GM10248 (cell line): ENCODE results near the gene CD300LG.
"Not testable (repeated sequence)": the region's sequence is repeated elsewhere in the genome, so short reads cannot be mapped to it uniquely, and the experiment has no call there.

Experiments used
- CTCF ChIA-PET: fragments of 300-600 bp; sonication (Branson Sonifier 250); formaldehyde crosslinking; extraction: SDS; loops from one replicate; lab custom pipeline; 2021; ENCODE audit warnings: antibody characterized with exemption; lab: Yijun Ruan, JAX
- POLR2A ChIA-PET: fragments of 350-650 bp; sonication (Branson Sonifier 250); formaldehyde crosslinking; extraction: SDS; loops from one replicate; lab custom pipeline; 2020; ENCODE audit warnings: antibody characterized with exemption; lab: Yijun Ruan, JAX
- DNase-seq: peaks from one replicate; pipeline ENCODE4 v3.0.0; 2012; ENCODE audit errors: extremely low spot score
- TF ChIP-seq, protein P1 (sequence below): IDR thresholded peaks from 2 replicates; pipeline ENCODE4 v1.5.1; 2012; ENCODE audit warnings: mild to moderate bottlenecking, low read depth; ENCODE audit errors: extremely low read depth, missing control alignments, control extremely low read depth

Gene CD300LG

GRCh38 chr17:43882761-43883415 lies 35.9 kb downstream of the CD300LG start:
- TF ChIP-seq, protein P1, sequence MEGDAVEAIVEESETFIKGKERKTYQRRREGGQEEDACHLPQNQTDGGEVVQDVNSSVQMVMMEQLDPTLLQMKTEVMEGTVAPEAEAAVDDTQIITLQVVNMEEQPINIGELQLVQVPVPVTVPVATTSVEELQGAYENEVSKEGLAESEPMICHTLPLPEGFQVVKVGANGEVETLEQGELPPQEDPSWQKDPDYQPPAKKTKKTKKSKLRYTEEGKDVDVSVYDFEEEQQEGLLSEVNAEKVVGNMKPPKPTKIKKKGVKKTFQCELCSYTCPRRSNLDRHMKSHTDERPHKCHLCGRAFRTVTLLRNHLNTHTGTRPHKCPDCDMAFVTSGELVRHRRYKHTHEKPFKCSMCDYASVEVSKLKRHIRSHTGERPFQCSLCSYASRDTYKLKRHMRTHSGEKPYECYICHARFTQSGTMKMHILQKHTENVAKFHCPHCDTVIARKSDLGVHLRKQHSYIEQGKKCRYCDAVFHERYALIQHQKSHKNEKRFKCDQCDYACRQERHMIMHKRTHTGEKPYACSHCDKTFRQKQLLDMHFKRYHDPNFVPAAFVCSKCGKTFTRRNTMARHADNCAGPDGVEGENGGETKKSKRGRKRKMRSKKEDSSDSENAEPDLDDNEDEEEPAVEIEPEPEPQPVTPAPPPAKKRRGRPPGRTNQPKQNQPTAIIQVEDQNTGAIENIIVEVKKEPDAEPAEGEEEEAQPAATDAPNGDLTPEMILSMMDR: no peak
- ChIA-PET CTCF (interaction anchor here (0.8 kb wide), 1 partner anchor 61 kb away, joined by 3 read pairs; no protein-coding TSS in a partner anchor), POLR2A (no interaction called here)

DNA sequence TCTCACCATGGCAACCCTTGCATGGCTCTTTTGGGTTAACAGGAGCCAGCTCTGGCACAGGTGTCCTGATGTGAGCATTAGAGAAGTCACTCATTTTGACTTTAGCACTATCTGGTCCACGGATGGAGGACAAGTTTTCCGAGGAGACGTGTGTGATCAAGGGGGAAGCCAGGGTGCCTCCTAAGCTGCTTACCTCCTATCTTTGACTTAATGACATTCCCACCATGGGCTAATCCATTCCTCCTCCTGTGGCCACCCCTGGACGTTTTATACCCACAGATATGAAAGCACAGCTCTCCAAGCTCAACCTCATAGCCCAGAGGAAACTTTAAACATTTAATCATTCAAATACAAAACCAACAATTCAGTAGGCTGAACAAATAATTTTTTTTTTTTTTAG lies 41.6 kb downstream of the CD300LG start:
- DNase-seq: no peak
- TF ChIP-seq, protein P1: no peak
- ChIA-PET CTCF (interaction anchor here (1.1 to 2.2 kb wide), 4 partner anchors 9 to 22 kb away, joined by 3 to 19 read pairs (median 5); no protein-coding TSS in a partner anchor), POLR2A (no interaction called here)

More at GRCh38 chr17:43882761-43883415, 35.9 kb downstream of the CD300LG start:
- DNase-seq: no peak

DNA sequence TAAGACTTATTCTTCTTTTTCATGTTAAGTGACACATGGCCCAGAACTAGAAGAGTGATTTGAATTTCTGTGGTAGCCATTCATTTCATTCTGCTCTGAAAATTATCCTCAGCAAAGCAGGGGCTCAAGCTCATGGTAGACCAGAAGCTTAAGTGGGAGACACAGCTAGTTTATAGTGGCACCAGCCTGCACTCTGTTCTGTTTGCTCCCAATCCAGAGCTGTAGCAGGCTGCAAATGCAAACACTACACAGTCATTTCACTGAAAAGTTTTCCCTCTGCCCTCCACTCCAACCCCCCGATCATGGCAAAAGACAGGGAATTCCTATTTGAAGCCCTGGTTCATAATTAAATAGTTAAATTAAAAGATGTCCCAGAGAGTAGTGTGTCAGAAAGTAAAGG lies 43.3 kb downstream of the CD300LG start:
- no peak for DNase-seq
- CTCF ChIA-PET: interaction anchor here (1.3 to 4.6 kb wide), 3 partner anchors 11 to 73 kb away, joined by 3 to 38 read pairs (median 17); no protein-coding TSS in a partner anchor
- TF ChIP-seq, protein P1: no peak
- POLR2A ChIA-PET: no interaction called here

DNA sequence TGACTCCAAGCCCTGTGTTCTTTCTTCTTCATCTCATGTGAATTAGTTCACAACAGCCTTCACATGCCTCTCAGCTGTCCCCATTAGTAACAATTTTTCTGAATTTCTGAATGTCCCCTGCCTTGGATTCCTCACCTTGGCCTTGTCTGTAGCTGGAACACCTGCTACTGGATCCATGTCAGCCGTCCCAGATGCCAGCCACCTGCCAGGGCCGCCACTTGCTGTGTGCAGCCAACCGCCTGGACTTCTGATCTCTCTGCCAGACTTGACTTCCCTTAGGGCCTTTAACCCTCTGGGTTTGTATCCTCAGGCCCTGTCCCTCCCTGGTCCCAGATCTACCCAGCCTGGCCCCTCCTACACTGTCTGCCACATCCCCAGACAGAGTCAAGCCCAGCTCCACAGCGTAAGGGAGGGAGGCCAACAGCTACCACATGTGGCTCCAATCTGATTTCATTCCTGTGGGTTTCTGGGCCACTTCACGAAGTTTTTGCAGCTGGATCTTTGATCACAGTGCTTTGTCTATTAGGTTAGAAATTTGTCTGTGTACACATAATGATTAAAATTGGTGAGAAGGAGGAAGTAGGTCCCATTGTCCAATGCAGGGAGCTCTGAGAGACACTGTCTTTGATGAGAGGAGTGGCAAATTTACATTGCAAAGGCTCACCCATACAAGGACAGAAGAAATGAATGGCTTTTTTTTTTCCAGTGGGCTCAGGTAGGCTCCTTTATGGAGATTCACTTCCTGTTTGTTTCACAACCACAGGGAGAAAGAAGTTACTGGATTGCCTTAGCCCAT lies 45.1 kb downstream of the CD300LG start:
- DNase-seq: no peak
- POLR2A ChIA-PET: no interaction called here
- TF ChIP-seq, protein P1: no peak
- CTCF ChIA-PET: interaction anchor here (0.9 to 4.6 kb wide), 3 partner anchors 13 to 19 kb away, joined by 3 to 38 read pairs (median 17); no protein-coding TSS in a partner anchor

DNA sequence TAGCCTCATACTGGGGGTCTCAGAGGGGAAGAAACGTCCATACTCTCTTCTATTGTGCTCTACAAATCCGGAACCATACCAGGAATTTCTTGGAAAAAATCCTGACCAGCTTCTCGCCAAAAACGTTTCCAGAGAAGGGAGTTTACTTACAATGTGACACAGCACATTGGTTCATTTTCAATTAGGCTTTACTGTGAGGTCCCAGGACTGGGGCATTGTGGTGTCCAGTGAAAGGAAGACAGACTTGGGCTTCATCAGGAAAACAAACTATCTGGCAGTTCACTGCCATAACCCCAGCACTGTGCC lies 45.6 kb downstream of the CD300LG start:
- ChIA-PET POLR2A (no interaction called here), CTCF (interaction anchor here (3.7 to 4.6 kb wide), 2 partner anchors 14 to 17 kb away, joined by 17 to 38 read pairs; no protein-coding TSS in a partner anchor)
- no peak for DNase-seq
- TF ChIP-seq, protein P1: no peak

DNA sequence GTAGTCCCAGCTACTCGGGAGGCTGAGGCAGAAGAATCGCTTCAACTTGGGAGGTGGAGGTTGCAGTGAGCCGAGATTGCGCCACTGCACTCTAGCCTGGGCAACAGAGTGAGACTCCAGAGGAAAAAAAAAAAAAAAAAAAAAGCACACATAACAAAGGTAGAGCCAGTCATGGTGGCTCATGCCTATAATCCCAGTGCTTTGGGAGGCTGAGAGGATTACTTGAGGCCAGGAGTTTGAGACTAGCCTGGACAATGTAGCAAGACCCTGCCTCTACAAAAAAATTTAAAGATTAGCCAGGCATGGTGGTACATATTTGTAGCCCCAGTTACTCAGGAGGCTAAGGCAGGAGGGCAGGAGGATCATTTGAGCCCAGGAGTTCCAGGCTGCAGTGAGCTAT lies 47.5 kb downstream of the CD300LG start:
- DNase-seq, POLR2A ChIA-PET: not testable (repeated sequence)
- CTCF ChIA-PET: interaction anchor here (1.0 to 1.4 kb wide), 3 partner anchors 16 to 48 kb away, joined by 3 to 9 read pairs (median 5); partner anchors contain the start of gene CD300LG
